ENCODE measurements around the gene SLC47A1.

GRCh38 chr17:19574956-19575355 is 41.3 kb downstream of the SLC47A1 start:
- TF ChIP-seq PML (IDR thresholded peaks at IDR 0.05; ENCODE audit: low read length): no peak
- no peak for TF ChIP-seq ZNF75A (CRISPR knock-in tag; IDR thresholded peaks at IDR 0.05)
- no peak for TF ChIP-seq KAT8 (IDR thresholded peaks at IDR 0.05; ENCODE audit: low read depth)
- TF ChIP-seq MAZ (CRISPR knock-in tag; conservative IDR thresholded peaks at IDR 0.05 in 1 of 2, IDR thresholded peaks at IDR 0.05 in 1 of 2): no peak
- TF ChIP-seq ZNF57 (CRISPR knock-in tag; IDR thresholded peaks at IDR 0.05): no peak
- TF ChIP-seq KDM4B (IDR thresholded peaks at IDR 0.05; ENCODE audit: borderline replicate concordance in 2 of 2, low read depth in 1 of 2): no peak
- no peak for TF ChIP-seq ZBTB33 (CRISPR knock-in tag; IDR thresholded peaks at IDR 0.05)
- TF ChIP-seq HIVEP1 (CRISPR knock-in tag; IDR thresholded peaks at IDR 0.05): no peak
- no peak for TF ChIP-seq CTCF (IDR thresholded peaks at IDR 0.05 in 2 of 3, conservative IDR thresholded peaks at IDR 0.05 in 1 of 3; ENCODE audit: insufficient read depth in 2 of 3, low read depth in 1 of 3, low read length in 3 of 3)
- TF ChIP-seq POLR2AphosphoS5 (IDR thresholded peaks at IDR 0.05; ENCODE audit: control insufficient read depth, insufficient read depth, low read depth, low read length): no peak
- no peak for TF ChIP-seq GABPA (tag; conservative IDR thresholded peaks at IDR 0.05; ENCODE audit: low read depth)
- TF ChIP-seq KAT7 (CRISPR knock-in tag; IDR thresholded peaks at IDR 0.05; ENCODE audit: borderline replicate concordance): no peak
- TF ChIP-seq RFX1 (IDR thresholded peaks at IDR 0.05): no peak
- TF ChIP-seq ZNF561 (CRISPR knock-in tag; conservative IDR thresholded peaks at IDR 0.05): no peak

Measured in K562 (cell line).